ENCODE data around the gene COL3A1.

The COL3A1 gene

GRCh38 chr2:188984065-188984491 lies 9.9 kb downstream of the COL3A1 start:
- TF ChIP-seq SPI1 (IDR thresholded peaks at IDR 0.05; ENCODE audit: borderline replicate concordance, low read depth) (no peak), GABPA (IDR thresholded peaks at IDR 0.05; ENCODE audit: low read depth) (no peak), POLR2AphosphoS5 (IDR thresholded peaks at IDR 0.05; ENCODE audit: low read depth) (no peak)
- TF ChIP-seq, protein P1, sequence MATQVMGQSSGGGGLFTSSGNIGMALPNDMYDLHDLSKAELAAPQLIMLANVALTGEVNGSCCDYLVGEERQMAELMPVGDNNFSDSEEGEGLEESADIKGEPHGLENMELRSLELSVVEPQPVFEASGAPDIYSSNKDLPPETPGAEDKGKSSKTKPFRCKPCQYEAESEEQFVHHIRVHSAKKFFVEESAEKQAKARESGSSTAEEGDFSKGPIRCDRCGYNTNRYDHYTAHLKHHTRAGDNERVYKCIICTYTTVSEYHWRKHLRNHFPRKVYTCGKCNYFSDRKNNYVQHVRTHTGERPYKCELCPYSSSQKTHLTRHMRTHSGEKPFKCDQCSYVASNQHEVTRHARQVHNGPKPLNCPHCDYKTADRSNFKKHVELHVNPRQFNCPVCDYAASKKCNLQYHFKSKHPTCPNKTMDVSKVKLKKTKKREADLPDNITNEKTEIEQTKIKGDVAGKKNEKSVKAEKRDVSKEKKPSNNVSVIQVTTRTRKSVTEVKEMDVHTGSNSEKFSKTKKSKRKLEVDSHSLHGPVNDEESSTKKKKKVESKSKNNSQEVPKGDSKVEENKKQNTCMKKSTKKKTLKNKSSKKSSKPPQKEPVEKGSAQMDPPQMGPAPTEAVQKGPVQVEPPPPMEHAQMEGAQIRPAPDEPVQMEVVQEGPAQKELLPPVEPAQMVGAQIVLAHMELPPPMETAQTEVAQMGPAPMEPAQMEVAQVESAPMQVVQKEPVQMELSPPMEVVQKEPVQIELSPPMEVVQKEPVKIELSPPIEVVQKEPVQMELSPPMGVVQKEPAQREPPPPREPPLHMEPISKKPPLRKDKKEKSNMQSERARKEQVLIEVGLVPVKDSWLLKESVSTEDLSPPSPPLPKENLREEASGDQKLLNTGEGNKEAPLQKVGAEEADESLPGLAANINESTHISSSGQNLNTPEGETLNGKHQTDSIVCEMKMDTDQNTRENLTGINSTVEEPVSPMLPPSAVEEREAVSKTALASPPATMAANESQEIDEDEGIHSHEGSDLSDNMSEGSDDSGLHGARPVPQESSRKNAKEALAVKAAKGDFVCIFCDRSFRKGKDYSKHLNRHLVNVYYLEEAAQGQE (IDR thresholded peaks at IDR 0.05; ENCODE audit: insufficient replicate concordance, low read depth): no peak
- TF ChIP-seq, protein P2, sequence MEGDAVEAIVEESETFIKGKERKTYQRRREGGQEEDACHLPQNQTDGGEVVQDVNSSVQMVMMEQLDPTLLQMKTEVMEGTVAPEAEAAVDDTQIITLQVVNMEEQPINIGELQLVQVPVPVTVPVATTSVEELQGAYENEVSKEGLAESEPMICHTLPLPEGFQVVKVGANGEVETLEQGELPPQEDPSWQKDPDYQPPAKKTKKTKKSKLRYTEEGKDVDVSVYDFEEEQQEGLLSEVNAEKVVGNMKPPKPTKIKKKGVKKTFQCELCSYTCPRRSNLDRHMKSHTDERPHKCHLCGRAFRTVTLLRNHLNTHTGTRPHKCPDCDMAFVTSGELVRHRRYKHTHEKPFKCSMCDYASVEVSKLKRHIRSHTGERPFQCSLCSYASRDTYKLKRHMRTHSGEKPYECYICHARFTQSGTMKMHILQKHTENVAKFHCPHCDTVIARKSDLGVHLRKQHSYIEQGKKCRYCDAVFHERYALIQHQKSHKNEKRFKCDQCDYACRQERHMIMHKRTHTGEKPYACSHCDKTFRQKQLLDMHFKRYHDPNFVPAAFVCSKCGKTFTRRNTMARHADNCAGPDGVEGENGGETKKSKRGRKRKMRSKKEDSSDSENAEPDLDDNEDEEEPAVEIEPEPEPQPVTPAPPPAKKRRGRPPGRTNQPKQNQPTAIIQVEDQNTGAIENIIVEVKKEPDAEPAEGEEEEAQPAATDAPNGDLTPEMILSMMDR (IDR thresholded peaks at IDR 0.05; ENCODE audit: insufficient read depth, low read length): no peak
- Histone ChIP-seq H3K27ac (replicated peaks) (no peak overlapping the region), H3K27me3 (ENCODE audit: insufficient read depth, poor library complexity, severe bottlenecking) (no peaks in the 10 kb centered on the region), H3K4me3 (replicated peaks; ENCODE audit: insufficient read depth, low read length) (no peak overlapping the region)
- no peak for DNase-seq (ENCODE audit: low read depth in 1 of 2, low spot score in 1 of 2)

GRCh38 chr2:188984680-188985079 lies 10.5 kb downstream of the COL3A1 start:
- no peak for DNase-seq (ENCODE audit: low read depth in 1 of 2, low spot score in 1 of 2)
- no peak overlapping the region for H3K4me3 ChIP-seq (replicated peaks; ENCODE audit: insufficient read depth, low read length)
- TF ChIP-seq GABPA (IDR thresholded peaks at IDR 0.05; ENCODE audit: low read depth) (no peak), SPI1 (IDR thresholded peaks at IDR 0.05; ENCODE audit: borderline replicate concordance, low read depth) (no peak), POLR2AphosphoS5 (IDR thresholded peaks at IDR 0.05; ENCODE audit: low read depth) (no peak)
- H3K27me3 ChIP-seq (ENCODE audit: insufficient read depth, poor library complexity, severe bottlenecking): no peaks in the 10 kb centered on the region
- no peak overlapping the region for H3K27ac ChIP-seq (replicated peaks)

GRCh38 chr2:188986839-188987238 lies 12.7 kb downstream of the COL3A1 start:
- H3K27ac ChIP-seq (replicated peaks): no peak overlapping the region
- H3K27me3 ChIP-seq (ENCODE audit: insufficient read depth, poor library complexity, severe bottlenecking): no peaks in the 10 kb centered on the region
- TF ChIP-seq, protein P1 (IDR thresholded peaks at IDR 0.05; ENCODE audit: insufficient replicate concordance, low read depth): no peak
- TF ChIP-seq GABPA (IDR thresholded peaks at IDR 0.05; ENCODE audit: low read depth): no peak
- TF ChIP-seq, protein P2 (IDR thresholded peaks at IDR 0.05; ENCODE audit: insufficient read depth, low read length): no peak
- no peak for TF ChIP-seq SPI1 (IDR thresholded peaks at IDR 0.05; ENCODE audit: borderline replicate concordance, low read depth)
- no peak for TF ChIP-seq POLR2AphosphoS5 (IDR thresholded peaks at IDR 0.05; ENCODE audit: low read depth)
- no peak for DNase-seq (ENCODE audit: low read depth in 1 of 2, low spot score in 1 of 2)
- H3K4me3 ChIP-seq (replicated peaks; ENCODE audit: insufficient read depth, low read length): no peak overlapping the region

DNA sequence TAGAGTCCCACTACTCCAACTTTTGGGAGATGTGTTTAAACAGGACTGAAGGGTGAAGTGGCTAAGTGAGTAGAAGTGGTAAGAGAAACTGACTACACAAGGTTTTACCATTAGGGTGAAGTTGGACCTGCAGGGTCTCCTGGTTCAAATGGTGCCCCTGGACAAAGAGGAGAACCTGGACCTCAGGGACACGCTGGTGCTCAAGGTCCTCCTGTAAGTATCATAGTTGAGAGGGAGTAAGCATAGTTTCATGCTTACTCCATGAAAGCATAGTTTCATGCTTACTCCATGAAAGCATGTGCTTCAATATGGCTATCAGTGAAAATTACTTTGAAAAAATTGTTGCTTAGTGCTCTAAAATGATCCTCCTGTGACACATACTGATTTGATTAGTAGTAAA lies 19.1 kb downstream of the COL3A1 start:
- Histone ChIP-seq H3K27ac (replicated peaks) (no peak overlapping the region), H3K4me3 (replicated peaks; ENCODE audit: insufficient read depth, low read length) (no peak overlapping the region), H3K27me3 (ENCODE audit: insufficient read depth, poor library complexity, severe bottlenecking) (no peaks in the 10 kb centered on the region)
- TF ChIP-seq, protein P1 (IDR thresholded peaks at IDR 0.05; ENCODE audit: insufficient replicate concordance, low read depth): no peak
- TF ChIP-seq SPI1 (IDR thresholded peaks at IDR 0.05; ENCODE audit: borderline replicate concordance, low read depth) (no peak), GABPA (IDR thresholded peaks at IDR 0.05; ENCODE audit: low read depth) (no peak), POLR2AphosphoS5 (IDR thresholded peaks at IDR 0.05; ENCODE audit: low read depth) (no peak)
- TF ChIP-seq, protein P2 (IDR thresholded peaks at IDR 0.05; ENCODE audit: insufficient read depth, low read length): no peak
- no peak for DNase-seq (ENCODE audit: low read depth in 1 of 2, low spot score in 1 of 2)

Measured in HL-60 (cell line).